Liver (tissue), 3 donors: ENCODE data around the gene CDC7.

Experiments
- ATF3 ChIP-seq: IDR thresholded peaks from 2 replicates; pipeline ENCODE4 v1.6.1; 2016; ENCODE audit warnings: antibody characterized with exemption
- CTCF ChIP-seq: fragments of 150-350 bp; IDR thresholded peaks from 2 replicates; pipeline ENCODE4 v1.5.1; 2017; ENCODE audit warnings: improper control_type of control experiment, low read depth, low read length; ENCODE audit not compliant: missing input control
- EGR1 ChIP-seq, 2 donors: IDR thresholded peaks; 2 replicates each; pipeline ENCODE4 v1.6.1; 2016 to 2018; ENCODE audit warnings: antibody characterized with exemption in 2 of 2, low read depth in 2 of 2
- GABPA ChIP-seq, 2 donors: IDR thresholded peaks in 1 of 2; conservative IDR thresholded peaks in 1 of 2; 2 replicates each; pipeline ENCODE4 v1.6.1; 2016; ENCODE audit warnings: antibody characterized with exemption in 2 of 2, mild to moderate bottlenecking in 1 of 2, moderate library complexity in 1 of 2
- HNF4G ChIP-seq: IDR thresholded peaks from 2 replicates; pipeline ENCODE4 v1.6.1; 2016; ENCODE audit warnings: antibody characterized with exemption
- JUND ChIP-seq, 2 donors: IDR thresholded peaks; 2 replicates each; pipeline ENCODE4 v1.6.1; 2016; ENCODE audit warnings: antibody characterized with exemption in 2 of 2
- MAX ChIP-seq: IDR thresholded peaks from 2 replicates; pipeline ENCODE4 v1.6.1; 2016; ENCODE audit warnings: antibody characterized with exemption
- RAD21 ChIP-seq, 2 donors: IDR thresholded peaks; 2 replicates each; pipeline ENCODE4 v1.6.1; 2016; ENCODE audit warnings: antibody characterized with exemption in 2 of 2, mild to moderate bottlenecking in 2 of 2
- REST ChIP-seq: IDR thresholded peaks from 2 replicates; pipeline ENCODE4 v1.6.1; 2016; ENCODE audit warnings: antibody characterized with exemption, mild to moderate bottlenecking
- RXRA ChIP-seq, 2 donors: IDR thresholded peaks; 2 replicates each; pipeline ENCODE4 v1.6.1; 2017 to 2018; ENCODE audit warnings: antibody characterized with exemption in 2 of 2, mild to moderate bottlenecking in 1 of 2
- SP1 ChIP-seq: IDR thresholded peaks from 2 replicates; pipeline ENCODE4 v1.6.1; 2018; ENCODE audit warnings: antibody characterized with exemption, mild to moderate bottlenecking
- TAF1 ChIP-seq: conservative IDR thresholded peaks from 2 replicates; pipeline ENCODE4 v1.6.1; 2016; ENCODE audit warnings: antibody characterized with exemption, mild to moderate bottlenecking
- YY1 ChIP-seq: IDR thresholded peaks from 2 replicates; pipeline ENCODE4 v1.6.1; 2016; ENCODE audit warnings: antibody characterized with exemption, mild to moderate bottlenecking
- ZBTB33 ChIP-seq: IDR thresholded peaks from 2 replicates; pipeline ENCODE4 v1.6.1; 2016; ENCODE audit warnings: antibody characterized with exemption
- donor health status: healthy.
- donor health status: healthy.

- TF ChIP-seq CTCF, result peak; percentile 62
- TF ChIP-seq ATF3, result no peak
- no peak for TF ChIP-seq TAF1
- no peak for TF ChIP-seq YY1
- TF ChIP-seq ZBTB33, result no peak
- TF ChIP-seq JUND (IDR thresholded peaks at IDR 0.05), result no peak
- TF ChIP-seq GABPA (IDR thresholded peaks at IDR 0.05 in 1 of 2, conservative IDR thresholded peaks at IDR 0.05 in 1 of 2), result no peak
- no peak for TF ChIP-seq RXRA (IDR thresholded peaks at IDR 0.05)
- TF ChIP-seq RAD21 (IDR thresholded peaks at IDR 0.05), result peak; percentile 89 to 94
- no peak for TF ChIP-seq SP1
- no peak for TF ChIP-seq EGR1 (IDR thresholded peaks at IDR 0.05; ENCODE audit: low read depth in 2 of 2)
- no peak for TF ChIP-seq REST
- no peak for TF ChIP-seq MAX
- no peak for TF ChIP-seq HNF4G
Measured at GRCh38 chr1:91511386-91511785, 10.7 kb downstream of the CDC7 start.
